Stimulated activated CD8-positive, alpha-beta memory T cell treated with anti-CD3 and anti-CD28 coated beads, Interleukin-15, amount 100 ng/mL, for 1 hour (primary cell): ENCODE measurements around the gene RAF1.

Source experiments
- DNase-seq: peaks from one replicate; pipeline ENCODE4 v3.0.0-alpha.2; 2020; ENCODE audit warnings: low read depth

The RAF1 gene

GRCh38 chr3:12591456-12591855 is 72.5 kb downstream of the RAF1 start:
- no peak for DNase-seq

- DNase-seq, result no peak
Observed at GRCh38 chr3:12590096-12590495, 73.8 kb downstream of the RAF1 start.

GRCh38 chr3:12588039-12589009 is 75.6 kb downstream of the RAF1 start:
- no peak for DNase-seq

- DNase-seq, result no peak
Observed at GRCh38 chr3:12586403-12586802, 77.5 kb downstream of the RAF1 start.

GRCh38 chr3:12585970-12586369 is 77.9 kb downstream of the RAF1 start:
- no peak for DNase-seq

- no peak for DNase-seq
Observed at GRCh38 chr3:12585181-12585580, 78.7 kb downstream of the RAF1 start.

- DNase-seq, result no peak
Observed at GRCh38 chr3:12584083-12584482, 79.8 kb downstream of the RAF1 start.

GRCh38 chr3:12583280-12583679 is 80.6 kb downstream of the RAF1 start:
- no peak for DNase-seq

- DNase-seq, result no peak
Observed at GRCh38 chr3:12582730-12583129, 81.2 kb downstream of the RAF1 start.

- DNase-seq, result no peak
Observed at GRCh38 chr3:12579905-12580304, 84.0 kb downstream of the RAF1 start.

GRCh38 chr3:12579456-12579855 is 84.5 kb downstream of the RAF1 start:
- no peak for DNase-seq

- no peak for DNase-seq
Observed at GRCh38 chr3:12578742-12579141, 85.2 kb downstream of the RAF1 start.

GRCh38 chr3:12577379-12577778 is 86.5 kb downstream of the RAF1 start:
- DNase-seq, result no peak

- no peak for DNase-seq
Observed at GRCh38 chr3:12574661-12575060, 89.3 kb downstream of the RAF1 start.

GRCh38 chr3:12574131-12574530 is 89.8 kb downstream of the RAF1 start:
- no peak for DNase-seq

- no peak for DNase-seq
Observed at GRCh38 chr3:12571986-12572385, 91.9 kb downstream of the RAF1 start.

- no peak for DNase-seq
Observed at GRCh38 chr3:12569836-12570235, 94.1 kb downstream of the RAF1 start.

GRCh38 chr3:12568747-12569146 is 95.2 kb downstream of the RAF1 start:
- DNase-seq, result no peak

GRCh38 chr3:12566976-12567375 is 96.9 kb downstream of the RAF1 start:
- DNase-seq, result no peak

GRCh38 chr3:12562451-12562850 is 101.5 kb downstream of the RAF1 start:
- DNase-seq, result no peak

- DNase-seq, result no peak
Observed at GRCh38 chr3:12561397-12561796, 102.5 kb downstream of the RAF1 start.

- no peak for DNase-seq
Observed at GRCh38 chr3:12560505-12561190, 103.3 kb downstream of the RAF1 start.

- DNase-seq, result no peak
Observed at GRCh38 chr3:12559520-12559919, 104.4 kb downstream of the RAF1 start.
